Stimulated activated CD4-positive, alpha-beta T cell treated with anti-CD3 and anti-CD28 coated beads, Interleukin-4, amount 100 ng/mL, for 24 hours (primary cell): Measurements from ENCODE around the gene MTX3.

ENCODE experiments used
- DNase-seq: peaks from one replicate; pipeline ENCODE4 v3.0.0-alpha.2; 2020

MTX3 gene

DNA sequence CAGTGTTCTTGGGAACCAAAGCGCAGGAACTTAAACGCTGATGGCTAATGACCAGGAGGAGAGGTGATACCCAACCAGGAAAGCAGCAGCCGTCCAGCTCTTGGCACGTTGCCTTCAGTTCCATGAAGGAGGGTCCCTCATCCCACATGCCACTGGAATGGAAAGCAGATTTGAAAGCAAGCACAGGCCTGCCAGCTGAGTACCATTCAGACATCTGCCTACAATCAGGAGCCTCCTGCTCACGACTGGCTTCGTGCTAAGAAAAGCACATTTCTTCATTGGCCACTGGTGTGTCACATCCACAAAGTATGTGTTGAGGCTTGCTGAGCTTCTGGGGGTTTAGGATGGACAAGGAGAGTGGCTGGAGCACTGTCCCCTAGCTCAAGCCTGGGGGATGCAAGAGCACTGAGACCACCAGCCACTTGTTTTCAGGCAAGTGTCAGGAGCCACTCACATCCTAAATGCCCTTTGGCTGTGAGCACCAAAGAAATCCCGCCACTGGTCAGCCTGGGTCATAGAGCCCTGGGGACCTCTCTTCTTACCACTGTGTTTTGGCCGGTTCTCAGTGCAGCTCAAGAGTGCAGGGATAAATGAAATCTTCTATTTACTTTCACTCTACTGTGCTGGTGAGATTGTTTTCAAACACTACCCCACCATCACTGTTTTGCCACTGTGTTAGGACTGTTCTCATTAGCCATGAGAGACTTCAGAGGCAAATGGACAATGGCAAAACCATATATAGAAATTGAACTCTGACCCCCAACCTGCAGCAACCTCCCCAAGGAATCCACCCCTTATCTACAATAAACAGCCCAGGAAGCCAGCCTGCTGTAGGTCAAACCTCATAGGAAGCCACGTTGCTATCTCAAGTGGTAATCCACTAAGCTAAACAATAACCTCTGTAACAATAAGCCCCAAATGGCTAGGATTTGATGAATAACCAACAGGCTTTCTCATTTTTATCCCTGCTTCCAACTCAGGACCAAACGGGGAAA is 58.3 kb downstream of the MTX3 start:
- no peak for DNase-seq

- no peak for DNase-seq
Measured at GRCh38 chr5:79931866-79932265, 59.2 kb downstream of the MTX3 start.

GRCh38 chr5:79931409-79931808 is 59.7 kb downstream of the MTX3 start:
- no peak for DNase-seq

- no peak for DNase-seq
Measured at GRCh38 chr5:79929095-79929494, 62.0 kb downstream of the MTX3 start.
